Activated T-cell treated with anti-CD3 and anti-CD28 coated beads, Interleukin-2, amount 50 U/mL, for 1 hour (primary cell): Measurements from ENCODE around the gene KCTD11.

ENCODE experiments used
- DNase-seq: peaks from one replicate; pipeline ENCODE4 v3.0.0-alpha.2; 2020

The KCTD11 gene

DNA sequence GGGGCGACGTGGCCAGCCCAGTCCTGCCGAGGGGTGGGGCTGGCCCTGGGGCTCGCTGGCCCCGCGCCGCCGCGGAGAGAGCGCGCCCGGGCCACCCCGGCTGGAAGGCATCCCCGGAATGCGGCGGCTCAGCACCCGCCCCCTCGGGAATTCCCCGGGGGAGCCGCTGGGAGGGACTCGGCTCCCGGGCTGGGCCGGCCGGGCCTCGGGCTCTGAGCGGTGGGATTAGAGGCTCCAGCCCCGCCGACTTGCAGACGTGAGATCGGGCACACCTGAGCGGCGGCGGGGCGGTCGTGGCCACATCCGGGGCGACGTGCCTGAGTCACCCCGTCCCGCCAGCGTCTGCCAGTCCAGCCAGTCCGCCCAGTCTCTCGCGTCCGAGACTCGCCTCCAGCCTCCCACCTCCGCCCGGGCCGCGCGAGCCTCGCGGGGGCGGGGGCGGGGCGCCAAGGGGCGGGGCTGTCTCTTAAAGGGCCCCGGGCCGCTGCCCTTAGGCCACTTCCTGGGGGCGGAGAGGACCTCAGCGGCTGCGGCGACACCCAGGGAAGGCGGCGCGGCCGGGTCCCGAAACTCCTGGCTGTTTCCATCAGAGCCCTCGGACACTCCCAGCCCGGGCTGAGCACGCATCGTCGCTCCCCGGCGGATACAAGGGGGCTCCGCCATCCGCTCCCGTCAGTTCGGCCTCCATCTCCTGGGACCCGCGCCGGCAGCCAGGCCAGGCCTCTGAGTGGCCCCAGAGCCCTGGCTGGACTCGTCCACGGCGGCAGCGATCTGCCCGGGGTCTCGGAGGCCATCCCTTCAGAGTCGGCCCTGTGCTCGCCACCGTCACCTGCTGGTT lies at the start of gene KCTD11:
Gene KCTD11 (plus strand): TSS at position 498 of the 838 bp plus-strand sequence.
- peak; percentile 78 for DNase-seq

DNA sequence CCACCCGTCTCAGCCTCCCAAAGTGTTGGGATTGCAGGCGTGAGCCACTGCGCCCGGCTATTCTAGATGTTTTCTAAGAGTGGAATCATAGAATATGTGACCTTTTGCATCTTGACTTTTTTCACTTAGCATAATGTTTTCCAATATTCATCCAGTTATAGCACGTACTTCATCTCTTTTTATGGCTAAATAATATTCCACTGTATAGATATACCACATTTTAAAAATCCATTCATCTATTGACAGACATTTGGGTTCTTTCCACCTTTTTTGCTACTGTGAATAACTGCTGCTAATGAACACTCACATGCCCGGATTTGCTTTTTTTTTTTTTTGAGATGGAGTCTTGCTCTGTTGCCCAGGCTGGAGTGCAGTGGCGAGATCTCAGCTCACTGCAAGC lies 47.8 kb upstream of the KCTD11 start:
- no peak for DNase-seq

DNA sequence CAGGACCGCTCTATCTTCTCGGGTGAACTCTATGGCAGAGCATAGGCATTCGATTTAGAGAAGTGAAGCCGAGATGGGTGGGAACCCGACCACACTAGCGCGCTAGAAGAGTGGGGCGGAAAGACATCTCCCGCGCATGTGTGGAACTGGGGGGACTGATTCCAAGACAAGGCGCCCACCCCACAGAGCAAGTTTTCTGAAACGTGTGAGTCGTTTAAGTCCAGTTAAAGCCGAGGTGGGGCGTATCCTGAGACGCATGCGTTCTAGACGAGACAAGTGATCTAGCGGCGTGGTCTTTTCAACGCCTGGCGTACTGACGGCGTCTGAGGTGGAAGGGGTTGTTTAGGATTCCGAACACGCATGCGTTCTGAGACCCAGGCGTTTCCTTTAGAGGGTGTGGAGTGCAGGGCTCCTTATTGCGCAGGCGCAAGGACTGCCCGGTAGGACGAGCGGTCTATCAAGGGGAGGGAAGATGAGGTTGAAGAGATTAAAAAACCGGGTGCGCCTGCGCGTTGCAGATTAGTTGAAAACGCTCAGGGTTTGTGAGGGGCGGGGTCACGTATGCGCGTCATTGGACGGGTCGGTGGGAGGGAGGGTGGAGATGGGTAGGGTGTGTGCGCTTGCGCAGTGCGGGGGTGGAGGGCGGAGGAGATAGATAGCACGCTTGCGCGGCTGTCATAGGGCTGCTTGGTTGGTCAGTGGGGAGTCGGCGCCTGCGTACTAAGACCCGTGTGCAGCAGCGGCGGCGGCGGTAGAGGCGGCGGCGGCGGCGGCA lies 44.9 kb upstream of the KCTD11 start, which contains the start of gene EIF5A:
Gene EIF5A (plus strand): TSS at position 718 of the 775 bp plus-strand sequence. CDS start 2,008 bp downstream, outside the sequence.
- peak; percentile 99 for DNase-seq

DNA sequence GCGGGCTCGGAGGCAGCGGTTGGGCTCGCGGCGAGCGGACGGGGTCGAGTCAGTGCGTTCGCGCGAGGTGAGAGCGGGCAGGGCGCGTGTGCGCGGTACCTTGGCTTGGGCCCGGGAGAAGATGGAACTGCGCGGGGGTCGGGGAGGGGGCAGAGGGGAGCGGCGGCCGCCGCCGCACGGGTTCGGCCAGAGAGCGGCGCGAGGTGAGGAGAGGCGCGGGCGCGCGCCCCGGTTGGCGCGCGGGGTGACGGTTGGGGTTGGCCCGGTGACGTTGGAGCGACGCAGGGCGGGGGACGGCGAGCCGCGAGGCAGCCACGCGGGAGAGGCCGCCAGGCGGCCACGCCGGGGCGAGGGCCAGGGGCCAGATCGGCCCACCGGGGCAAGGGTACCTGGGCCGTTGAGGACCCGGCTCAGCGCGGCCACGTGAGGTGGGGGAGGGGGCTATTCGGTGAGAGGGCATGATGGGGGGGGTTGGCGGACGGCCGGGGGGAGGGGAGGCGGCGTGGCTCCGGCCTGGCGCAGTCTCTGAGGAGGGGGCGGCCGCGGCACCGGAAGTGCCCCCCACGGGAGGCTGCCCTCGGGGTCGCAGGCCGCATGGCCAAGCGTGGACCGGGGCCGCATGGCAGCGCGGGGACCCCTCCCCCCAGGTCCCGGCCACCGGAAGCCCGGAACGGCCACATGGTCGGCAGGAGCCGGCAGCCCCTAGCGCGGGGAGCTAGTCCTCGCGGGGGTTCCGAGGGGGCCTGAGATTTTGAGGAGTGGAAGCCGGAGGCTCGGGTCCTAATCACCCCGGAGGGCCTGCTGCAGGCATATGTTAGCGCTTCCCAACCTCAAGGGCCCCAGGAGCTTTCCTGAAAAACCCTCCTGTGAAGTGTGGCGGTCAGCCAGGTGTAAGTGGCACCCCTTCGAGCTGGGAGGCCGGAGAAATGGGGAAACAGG lies 44.0 kb upstream of the KCTD11 start:
- peak; percentile 67 for DNase-seq

DNA sequence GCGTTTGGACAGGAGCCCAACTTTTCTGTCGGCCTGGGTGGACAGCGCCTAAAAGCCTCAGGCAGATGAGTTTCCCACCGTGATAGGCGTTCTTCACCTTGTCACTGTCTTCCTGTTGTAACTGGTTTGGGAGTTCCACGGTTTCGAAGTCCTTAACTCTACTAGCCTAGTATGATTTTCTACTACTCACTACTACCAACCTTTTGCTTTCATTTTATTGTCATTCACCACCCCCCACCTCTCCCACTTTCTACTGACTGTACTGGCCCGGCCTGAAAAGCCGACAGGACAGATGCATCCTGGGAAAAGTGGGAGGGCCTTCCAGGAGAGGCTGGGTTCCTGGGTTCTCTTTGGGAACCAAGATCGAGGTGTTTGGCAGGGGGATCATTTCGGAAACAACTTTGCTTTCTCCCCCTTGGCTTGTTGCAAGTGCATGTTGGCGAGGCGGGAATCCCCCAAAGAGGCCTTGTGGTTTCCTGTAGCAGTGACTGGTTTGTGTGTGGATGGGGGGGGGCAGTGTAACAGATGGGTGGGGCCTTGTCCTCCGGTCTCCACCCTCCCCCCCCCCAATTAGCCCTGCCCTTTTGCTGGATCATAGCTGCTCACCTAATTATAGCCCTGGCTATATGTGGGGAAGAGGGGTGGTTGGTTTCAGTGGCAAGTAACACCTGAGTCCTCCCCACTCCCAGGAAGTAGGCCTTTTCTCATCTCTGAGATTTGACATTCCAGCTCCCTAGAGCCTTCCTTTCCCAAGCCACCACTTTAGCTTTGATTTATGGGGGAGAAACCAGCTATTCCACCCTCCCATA lies 43.1 kb upstream of the KCTD11 start:
- DNase-seq = peak; percentile 82

DNA sequence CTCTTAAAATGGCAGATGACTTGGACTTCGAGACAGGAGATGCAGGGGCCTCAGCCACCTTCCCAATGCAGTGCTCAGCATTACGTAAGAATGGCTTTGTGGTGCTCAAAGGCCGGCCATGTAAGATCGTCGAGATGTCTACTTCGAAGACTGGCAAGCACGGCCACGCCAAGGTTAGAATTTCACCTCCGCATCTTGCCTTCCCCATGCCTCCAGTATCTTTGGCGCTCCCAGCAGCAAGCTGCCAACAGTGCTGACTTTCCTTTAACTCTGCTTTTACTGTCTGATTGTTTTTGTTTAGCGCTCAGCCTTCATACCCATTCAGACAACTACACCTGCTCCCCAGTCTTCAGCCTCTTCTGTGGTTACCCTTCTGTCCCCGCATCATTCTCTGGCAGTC lies 42.3 kb upstream of the KCTD11 start:
- no peak for DNase-seq

DNA sequence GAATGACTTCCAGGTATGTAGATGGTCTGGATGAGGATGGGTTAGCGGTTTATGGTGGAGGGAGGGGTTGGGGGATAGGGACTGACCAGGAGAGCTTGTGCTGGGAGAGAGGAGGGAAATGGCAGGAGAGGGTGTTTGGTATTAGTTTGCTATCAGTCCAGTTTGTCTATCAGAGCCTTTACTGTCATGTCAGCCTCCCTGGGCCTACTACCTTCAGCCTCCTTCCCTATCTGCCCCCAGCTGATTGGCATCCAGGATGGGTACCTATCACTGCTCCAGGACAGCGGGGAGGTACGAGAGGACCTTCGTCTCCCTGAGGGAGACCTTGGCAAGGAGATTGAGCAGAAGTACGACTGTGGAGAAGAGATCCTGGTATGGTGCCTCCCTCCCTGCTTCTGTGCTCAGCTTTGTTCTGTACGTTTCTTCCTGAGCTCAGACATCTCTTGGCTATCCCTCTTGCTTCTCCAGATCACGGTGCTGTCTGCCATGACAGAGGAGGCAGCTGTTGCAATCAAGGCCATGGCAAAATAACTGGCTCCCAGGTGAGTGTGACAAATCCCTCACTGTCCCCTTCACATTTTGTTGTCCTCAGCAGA lies 40.8 kb upstream of the KCTD11 start:
- no peak for DNase-seq

DNA sequence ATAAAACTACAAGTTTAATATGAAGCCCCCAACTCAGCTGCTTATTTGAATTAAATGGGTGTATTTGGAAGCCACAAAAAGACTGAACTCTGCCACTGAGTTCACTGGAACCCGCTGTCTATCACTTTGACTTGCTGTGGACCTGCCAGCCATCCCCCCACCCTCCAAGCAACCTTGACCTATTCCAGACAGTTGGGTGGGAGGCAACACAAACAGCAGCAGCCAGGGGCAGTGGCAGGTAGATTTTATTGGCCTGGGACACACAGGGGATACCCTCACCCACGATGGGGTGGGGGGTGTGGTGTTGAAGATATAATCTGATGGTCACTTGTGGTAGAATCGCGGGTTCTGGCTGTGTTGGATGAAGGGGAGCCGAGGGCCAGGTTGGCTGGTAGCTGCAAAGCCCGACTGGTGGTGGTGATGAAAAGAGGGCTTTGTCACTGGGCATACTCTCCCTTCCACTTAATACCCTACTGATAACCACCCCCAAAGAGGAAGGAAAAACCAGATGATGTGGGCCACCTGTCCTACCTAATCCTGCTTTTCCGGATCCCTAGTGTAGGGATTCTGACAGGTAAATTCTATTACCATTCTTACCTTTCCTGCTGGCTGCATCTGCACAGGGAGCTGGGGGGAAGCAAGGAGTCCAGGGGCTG lies 39.4 kb upstream of the KCTD11 start:
- DNase-seq = no peak

DNA sequence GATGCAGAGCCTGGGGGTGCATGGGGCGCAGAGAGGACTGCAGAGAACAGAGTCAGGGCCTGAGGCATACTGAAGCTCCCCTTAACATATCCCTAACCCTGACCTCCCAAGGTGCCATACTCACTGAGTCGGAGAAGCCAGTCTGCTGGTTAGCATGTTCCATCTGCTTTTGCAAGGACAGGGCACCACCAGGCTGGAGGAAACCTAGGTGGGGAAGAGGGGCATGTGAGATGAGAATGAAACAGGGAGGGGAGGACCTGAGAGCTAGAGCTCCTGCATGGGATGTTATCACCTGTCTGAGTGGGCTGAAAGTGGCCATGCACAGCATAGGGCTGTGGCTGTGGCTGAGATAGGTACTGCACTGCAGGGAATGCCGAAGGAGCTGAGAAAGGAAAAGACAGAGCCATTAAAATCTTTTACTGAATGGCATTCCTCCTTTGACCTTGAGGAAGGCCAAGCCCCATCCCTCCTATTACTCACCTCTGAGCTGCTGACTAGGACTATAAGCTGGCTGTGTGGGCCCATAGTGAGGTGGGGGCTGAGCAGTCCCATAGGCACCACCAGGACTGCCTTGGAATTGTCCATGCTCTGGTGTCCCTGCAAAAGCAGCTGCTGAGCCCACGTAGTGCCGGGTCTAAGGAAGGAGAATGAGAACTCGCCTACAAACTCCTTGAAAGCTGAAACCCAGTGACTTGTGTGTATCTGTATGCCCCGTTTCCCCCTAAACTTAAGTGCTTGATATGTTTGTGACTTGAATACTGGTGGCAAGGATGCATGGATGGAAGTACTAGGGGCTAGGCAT lies 38.7 kb upstream of the KCTD11 start:
- DNase-seq = peak; percentile 32

DNA sequence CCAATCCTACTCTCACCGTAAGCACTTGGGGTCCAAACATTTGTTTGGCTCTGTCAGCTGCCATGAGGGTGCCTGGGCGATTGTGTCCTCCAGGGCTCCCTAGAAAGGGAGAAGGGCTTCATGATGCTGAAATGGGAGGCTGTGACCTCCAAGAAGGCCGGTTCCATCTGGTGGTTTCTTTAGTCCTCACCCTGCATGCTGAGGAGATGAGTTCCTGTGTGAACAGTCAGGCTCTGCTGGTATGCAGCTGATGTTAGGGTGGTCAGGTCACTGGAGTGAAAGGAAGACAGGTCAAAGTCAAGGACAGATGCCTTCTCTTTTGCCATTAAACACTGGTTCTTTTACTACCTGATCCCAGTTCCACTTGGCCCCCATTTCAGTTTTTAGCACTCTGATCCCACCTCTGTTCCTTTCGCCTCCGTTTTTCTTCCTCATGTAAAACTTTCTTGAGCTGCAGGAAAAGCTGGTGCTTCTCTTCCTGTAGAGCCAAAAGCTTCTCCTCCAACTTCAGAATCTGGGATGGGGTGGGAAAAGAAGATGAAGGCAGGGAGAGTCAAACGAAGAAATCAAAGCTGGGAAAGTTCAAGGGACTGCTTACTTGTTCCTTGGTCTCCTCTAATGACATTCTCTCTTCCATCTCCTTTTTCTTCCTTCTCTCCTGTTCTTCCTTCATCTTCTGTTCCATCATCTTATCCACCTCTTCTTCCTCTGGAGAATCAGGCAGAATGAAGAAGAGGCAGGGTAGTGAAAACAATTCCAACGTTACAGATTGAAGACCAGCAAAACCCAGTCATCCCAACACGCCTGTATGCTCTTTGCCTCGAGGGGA lies 37.9 kb upstream of the KCTD11 start:
- DNase-seq = no peak

DNA sequence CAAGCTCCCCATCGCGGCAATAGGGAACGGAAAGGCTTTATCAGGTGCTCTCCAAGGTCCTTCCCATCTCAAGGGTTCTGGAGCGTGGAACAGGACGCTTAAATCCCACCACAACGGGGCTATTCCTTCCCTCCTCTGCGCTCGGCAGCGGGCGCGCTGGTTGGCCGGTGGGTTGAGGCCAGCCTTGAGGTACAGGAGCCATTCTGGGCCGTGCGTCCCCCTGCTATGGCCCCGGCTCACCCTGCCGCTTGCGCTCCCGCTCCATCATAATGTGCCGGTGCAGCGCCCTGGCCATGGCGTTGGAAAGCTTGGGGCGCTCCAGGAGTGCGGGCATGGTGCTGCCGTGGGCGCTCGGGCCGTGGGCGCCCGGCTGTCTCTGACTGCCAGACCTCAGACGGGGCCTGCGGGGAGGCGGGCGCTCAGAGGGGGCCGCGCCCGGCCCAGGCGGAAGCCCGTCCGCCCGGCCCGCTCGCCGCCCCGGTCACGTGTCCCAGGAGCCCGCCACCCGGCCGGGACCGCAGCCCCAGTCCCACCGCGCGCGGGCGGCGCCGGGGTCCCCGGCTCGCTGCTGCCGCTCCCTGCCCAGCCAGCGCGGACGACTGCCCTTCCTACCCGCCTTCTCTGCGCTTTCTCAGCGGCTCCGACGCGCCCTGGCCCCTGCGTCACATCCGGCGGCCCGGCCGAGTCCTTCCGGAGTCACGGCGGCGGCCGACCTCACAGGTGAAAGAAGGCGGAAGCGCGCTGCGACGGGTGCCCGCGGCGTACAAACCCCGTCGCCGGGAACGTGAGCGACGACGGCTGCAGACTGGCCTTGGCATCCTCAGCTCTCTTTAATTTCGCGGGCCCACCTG lies 37.0 kb upstream of the KCTD11 start, which contains the start of gene GPS2:
Gene GPS2 (minus strand): TSS at position 642 of the 851 bp plus-strand sequence. CDS start 308 bp downstream, at position 334.
- peak; percentile 95 for DNase-seq

DNA sequence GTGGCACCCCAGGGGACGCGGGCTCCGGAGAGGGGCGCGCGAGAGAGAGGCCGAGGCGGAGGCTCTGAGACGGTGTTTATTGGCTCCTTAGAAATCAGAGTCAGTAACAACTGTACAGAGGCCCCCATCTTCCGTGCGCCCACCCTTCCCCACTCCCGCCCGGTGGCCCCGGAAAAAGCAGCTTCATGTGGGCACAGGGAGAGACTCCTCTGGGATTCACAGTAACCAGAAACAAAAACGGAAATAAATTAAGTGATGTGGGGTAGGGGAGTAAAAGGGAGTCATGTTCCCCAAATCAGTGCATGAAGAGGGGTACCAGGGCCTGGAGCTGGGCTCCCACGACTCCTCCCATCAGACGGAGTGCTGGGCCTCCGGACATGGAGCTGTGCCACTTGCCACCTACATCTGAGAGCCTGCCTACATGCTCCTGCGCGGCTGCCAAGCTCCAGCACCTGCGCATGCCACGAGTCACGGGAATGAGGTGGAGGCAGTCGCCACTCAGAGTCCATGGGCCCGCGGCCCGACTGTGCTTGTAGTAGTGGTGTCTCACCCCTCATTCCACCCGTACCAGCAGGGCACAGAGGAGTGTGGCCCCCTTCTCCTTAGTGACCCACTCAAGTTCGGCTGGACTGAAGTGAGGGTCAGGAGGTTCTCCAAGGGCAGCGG lies 36.3 kb upstream of the KCTD11 start:
- DNase-seq = no peak

DNA sequence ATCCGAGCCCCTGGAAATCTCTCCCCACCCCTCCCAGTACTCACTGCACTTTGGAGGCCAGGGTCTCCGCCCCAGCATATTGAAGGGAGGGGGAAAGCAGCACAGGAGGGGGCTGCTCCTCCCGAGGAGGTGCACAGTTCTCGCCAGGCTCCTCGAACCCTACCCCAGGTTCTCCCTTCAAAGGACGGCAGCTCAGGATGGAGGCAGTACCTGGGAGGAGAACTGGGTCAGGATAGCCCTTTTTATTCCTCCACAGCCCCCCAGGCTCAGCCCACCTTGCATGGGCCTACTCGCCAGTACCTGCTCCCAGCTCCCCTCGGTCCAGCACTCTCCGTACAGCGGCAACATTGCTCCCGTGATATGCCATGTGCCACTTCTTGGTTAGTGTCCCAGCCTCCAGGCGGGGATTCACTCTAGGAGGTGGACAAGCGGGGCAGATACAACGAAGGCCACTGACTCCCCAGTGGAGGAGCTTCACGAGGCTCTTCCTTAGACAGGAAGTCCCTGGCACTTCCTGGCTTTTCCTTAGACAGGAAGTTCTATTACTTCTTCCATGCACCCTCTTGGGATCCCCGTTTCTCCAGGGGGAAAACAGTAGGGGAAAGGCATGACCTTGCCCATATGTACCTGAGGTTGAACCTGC lies 34.7 kb upstream of the KCTD11 start:
- DNase-seq = no peak

DNA sequence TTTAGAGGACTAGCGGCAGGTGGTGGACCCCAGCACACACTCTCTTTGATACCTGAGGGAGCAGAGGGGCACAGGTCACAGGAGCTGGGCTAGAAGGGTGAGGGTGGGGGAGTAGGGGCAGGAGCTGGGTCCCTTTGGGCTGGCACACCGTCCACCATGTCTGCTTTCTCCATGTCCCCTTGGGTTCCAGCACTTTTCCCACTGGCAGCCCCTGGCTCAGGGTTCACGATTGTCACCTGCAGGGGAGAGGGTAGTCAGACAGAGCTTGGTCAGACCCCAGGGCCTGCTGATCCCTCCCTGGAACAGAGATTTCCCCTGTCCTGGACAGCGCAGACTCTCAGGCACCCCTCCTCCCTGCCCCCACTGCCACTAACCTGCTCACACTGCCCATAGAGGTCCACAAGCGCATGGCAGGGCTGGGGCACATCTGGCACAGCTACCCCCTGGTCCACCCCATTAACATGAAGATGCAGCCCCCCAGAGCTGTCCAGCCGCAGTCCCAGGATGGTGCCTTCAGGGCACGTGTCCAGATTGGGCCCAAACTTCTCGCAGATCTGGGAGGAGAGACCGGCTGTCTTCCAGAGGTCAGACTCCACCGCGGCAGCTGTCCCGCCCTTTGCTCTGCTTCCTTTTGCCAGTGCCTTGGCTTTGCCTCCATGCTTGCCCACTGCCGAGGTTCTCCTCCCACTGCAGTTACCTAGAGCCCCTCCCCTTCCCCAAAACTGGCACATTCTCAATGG lies 33.7 kb upstream of the KCTD11 start:
- no peak for DNase-seq

DNA sequence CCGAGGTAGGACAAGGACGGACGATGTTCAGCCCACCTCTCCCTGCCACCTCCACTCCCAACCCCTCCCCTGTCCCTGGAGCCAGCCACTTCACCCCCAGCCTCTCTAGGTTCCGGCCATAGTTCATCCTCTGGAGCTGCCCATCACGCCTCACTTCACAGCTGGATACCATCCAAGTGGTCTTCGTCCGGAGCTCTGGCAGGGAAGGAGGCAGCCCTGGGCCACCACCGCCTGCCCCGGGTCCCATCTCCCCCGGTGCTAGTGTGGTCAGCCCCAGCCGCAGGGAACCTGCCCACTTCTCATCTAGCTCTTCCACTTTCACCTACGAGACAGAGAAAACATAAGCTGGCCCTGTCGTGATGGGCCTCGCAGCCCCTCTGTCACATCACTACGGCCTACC lies 30.5 kb upstream of the KCTD11 start:
- DNase-seq = no peak

DNA sequence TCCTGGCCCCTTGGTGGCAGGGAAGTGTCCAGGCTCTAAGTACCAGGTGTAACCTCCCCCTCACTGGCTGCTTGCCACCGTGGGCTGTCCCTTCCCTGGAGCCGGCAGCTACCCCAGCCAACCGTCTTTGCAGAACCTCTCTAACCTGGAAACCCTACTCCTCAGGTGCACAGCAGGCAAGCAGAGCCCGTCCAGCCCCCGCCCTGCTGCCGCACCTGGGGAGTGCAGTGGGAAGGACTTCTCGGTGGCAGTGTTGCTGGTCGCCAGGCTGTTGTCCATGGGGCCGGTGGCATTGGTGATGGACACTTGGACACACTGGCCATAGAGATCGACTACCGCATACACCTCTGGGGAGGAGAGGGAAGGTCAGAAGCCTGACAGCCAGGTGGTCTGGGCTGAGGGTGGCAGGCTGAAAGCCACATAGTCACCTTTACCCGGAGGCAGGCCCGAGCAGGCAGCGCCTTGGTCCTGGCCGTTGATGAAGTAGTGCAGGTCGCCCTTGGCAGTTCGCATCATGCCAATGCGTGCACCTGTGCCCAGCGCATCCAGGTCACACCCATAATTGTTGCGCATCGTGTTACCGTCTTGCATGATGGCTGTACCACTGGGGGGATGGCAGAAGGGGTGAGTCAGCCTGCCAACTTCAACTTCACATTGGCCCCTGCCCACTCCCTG lies 29.3 kb upstream of the KCTD11 start:
- DNase-seq = no peak
